HepG2 (cell line): ENCODE measurements around the gene FAAH2. TPM values are rescaled to one million over a fixed set of nuclear protein-coding genes. Genes with fewer than 3 reads are reported as not detected.

Experiments
- NFATC3 ChIP-seq: sonication (generic); formaldehyde crosslinking; IDR thresholded peaks from 2 replicates; pipeline ENCODE4 v1.5.1; 2020; ENCODE audit warnings: mild to moderate bottlenecking, missing genetic modification reagents
- XRCC5 ChIP-seq: fragments of 200-400 bp; formaldehyde crosslinking; optimal IDR thresholded peaks from 2 replicates; pipeline ENCODE3; 2017; ENCODE audit warnings: mild to moderate bottlenecking, low read length
- polyA plus RNA-seq, 8 experiments: library from polyadenylated mRNA; depleted of rRNA in 3 of 8; stranded (reverse) in 7 of 8; unstranded in 1 of 8; fragments of >200 nt; fragmentation: Illumina TruSeq in 4 of 8; extraction: Trizol in 4 of 8; gene quantifications; 2 replicates each; pipeline versions ENCODE4 v1.2.1 to v1.2.3, GENCODE V29; 2011 to 2016; ENCODE audit warnings: low read depth in 4 of 8, missing spikeins in 1 of 8, mixed read lengths in 1 of 8; ENCODE audit not compliant: insufficient read depth in 1 of 8
- total RNA-seq, 5 experiments: library from RNA; depleted of rRNA; stranded (reverse); fragments of >200 nt; fragmentation: Illumina TruSeq; extraction: Trizol; gene quantifications; 2 replicates each; pipeline ENCODE4 v1.2.3, GENCODE V29; 2016; ENCODE audit warnings: low read depth in 1 of 5
- TF ChIP-seq, protein P1 (sequence below): sonication (generic); formaldehyde crosslinking; IDR thresholded peaks from 2 replicates; pipeline ENCODE4 v1.4.0; 2020; ENCODE audit warnings: missing genetic modification reagents, borderline replicate concordance
- TF ChIP-seq, protein P2 (sequence below): sonication (generic); formaldehyde crosslinking; IDR thresholded peaks from 2 replicates; pipeline ENCODE4 v1.4.0; 2020; ENCODE audit warnings: mild to moderate bottlenecking, missing genetic modification reagents
- TF ChIP-seq, protein P3 (sequence below): sonication (generic); formaldehyde crosslinking; IDR thresholded peaks from 2 replicates; pipeline ENCODE4 v1.4.0; 2020; ENCODE audit warnings: missing genetic modification reagents, borderline replicate concordance

The FAAH2 gene
- total and polyA plus RNA-seq, 2 of the 13 experiments (the other 11 are each of a cell fraction or from before 2014, with no cell fraction given): 1.6 to 3.3 TPM

DNA sequence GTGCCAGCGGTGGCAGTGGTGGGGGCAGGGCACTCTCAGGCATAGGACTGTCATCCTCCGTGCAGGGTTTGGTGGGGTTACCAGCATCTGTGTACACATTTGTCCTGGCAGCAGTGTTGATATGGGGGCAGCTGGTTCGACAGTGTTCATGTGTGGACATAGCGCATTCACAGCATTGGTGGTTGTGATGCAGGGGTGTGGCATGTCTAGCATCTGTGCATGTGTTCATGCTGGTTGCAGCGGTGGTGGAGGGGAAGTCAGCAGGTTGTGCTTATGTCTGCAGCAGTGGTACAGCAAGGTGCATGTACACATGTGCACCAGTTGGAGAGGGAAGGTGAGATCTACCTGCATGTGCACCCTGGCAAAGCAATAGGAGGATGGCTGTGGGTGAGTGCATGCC, 230.0 kb downstream of the FAAH2 start (continued):
- TF ChIP-seq, protein P1, sequence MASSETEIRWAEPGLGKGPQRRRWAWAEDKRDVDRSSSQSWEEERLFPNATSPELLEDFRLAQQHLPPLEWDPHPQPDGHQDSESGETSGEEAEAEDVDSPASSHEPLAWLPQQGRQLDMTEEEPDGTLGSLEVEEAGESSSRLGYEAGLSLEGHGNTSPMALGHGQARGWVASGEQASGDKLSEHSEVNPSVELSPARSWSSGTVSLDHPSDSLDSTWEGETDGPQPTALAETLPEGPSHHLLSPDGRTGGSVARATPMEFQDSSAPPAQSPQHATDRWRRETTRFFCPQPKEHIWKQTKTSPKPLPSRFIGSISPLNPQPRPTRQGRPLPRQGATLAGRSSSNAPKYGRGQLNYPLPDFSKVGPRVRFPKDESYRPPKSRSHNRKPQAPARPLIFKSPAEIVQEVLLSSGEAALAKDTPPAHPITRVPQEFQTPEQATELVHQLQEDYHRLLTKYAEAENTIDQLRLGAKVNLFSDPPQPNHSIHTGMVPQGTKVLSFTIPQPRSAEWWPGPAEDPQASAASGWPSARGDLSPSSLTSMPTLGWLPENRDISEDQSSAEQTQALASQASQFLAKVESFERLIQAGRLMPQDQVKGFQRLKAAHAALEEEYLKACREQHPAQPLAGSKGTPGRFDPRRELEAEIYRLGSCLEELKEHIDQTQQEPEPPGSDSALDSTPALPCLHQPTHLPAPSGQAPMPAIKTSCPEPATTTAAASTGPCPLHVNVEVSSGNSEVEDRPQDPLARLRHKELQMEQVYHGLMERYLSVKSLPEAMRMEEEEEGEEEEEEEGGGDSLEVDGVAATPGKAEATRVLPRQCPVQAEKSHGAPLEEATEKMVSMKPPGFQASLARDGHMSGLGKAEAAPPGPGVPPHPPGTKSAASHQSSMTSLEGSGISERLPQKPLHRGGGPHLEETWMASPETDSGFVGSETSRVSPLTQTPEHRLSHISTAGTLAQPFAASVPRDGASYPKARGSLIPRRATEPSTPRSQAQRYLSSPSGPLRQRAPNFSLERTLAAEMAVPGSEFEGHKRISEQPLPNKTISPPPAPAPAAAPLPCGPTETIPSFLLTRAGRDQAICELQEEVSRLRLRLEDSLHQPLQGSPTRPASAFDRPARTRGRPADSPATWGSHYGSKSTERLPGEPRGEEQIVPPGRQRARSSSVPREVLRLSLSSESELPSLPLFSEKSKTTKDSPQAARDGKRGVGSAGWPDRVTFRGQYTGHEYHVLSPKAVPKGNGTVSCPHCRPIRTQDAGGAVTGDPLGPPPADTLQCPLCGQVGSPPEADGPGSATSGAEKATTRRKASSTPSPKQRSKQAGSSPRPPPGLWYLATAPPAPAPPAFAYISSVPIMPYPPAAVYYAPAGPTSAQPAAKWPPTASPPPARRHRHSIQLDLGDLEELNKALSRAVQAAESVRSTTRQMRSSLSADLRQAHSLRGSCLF: no peak
- TF ChIP-seq, protein P2, sequence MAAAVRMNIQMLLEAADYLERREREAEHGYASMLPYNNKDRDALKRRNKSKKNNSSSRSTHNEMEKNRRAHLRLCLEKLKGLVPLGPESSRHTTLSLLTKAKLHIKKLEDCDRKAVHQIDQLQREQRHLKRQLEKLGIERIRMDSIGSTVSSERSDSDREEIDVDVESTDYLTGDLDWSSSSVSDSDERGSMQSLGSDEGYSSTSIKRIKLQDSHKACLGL (CRISPR knock-in tag): no peak
- TF ChIP-seq, protein P3, sequence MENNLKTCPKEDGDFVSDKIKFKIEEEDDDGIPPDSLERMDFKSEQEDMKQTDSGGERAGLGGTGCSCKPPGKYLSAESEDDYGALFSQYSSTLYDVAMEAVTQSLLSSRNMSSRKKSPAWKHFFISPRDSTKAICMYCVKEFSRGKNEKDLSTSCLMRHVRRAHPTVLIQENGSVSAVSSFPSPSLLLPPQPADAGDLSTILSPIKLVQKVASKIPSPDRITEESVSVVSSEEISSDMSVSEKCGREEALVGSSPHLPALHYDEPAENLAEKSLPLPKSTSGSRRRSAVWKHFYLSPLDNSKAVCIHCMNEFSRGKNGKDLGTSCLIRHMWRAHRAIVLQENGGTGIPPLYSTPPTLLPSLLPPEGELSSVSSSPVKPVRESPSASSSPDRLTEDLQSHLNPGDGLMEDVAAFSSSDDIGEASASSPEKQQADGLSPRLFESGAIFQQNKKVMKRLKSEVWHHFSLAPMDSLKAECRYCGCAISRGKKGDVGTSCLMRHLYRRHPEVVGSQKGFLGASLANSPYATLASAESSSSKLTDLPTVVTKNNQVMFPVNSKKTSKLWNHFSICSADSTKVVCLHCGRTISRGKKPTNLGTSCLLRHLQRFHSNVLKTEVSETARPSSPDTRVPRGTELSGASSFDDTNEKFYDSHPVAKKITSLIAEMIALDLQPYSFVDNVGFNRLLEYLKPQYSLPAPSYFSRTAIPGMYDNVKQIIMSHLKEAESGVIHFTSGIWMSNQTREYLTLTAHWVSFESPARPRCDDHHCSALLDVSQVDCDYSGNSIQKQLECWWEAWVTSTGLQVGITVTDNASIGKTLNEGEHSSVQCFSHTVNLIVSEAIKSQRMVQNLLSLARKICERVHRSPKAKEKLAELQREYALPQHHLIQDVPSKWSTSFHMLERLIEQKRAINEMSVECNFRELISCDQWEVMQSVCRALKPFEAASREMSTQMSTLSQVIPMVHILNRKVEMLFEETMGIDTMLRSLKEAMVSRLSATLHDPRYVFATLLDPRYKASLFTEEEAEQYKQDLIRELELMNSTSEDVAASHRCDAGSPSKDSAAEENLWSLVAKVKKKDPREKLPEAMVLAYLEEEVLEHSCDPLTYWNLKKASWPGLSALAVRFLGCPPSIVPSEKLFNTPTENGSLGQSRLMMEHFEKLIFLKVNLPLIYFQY (CRISPR knock-in tag): no peak
- no peak for TF ChIP-seq XRCC5
- no peak for TF ChIP-seq NFATC3
